ENCODE results near the gene GPX5.
"Not testable (repeated sequence)": the region's sequence is repeated elsewhere in the genome, so short reads cannot be mapped to it uniquely, and the experiment has no call there.

GPX5 gene, protein sequence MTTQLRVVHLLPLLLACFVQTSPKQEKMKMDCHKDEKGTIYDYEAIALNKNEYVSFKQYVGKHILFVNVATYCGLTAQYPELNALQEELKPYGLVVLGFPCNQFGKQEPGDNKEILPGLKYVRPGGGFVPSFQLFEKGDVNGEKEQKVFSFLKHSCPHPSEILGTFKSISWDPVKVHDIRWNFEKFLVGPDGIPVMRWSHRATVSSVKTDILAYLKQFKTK

GRCh38 chr6:28525496-28526039 lies at the start of gene GPX5:
TSS of gene GPX5 (plus strand) at chr6:28525881. CDS start at chr6:28526014, 133 bp downstream.
- DNase-seq = no peak

GRCh38 chr6:28478518-28478917 lies 47.2 kb upstream of the GPX5 start:
- no peak for DNase-seq

- DNase-seq = no peak
Observed at GRCh38 chr6:28480253-28480932, 45.3 kb upstream of the GPX5 start.

- no peak for DNase-seq
Observed at GRCh38 chr6:28485482-28485881, 40.2 kb upstream of the GPX5 start.

DNA sequence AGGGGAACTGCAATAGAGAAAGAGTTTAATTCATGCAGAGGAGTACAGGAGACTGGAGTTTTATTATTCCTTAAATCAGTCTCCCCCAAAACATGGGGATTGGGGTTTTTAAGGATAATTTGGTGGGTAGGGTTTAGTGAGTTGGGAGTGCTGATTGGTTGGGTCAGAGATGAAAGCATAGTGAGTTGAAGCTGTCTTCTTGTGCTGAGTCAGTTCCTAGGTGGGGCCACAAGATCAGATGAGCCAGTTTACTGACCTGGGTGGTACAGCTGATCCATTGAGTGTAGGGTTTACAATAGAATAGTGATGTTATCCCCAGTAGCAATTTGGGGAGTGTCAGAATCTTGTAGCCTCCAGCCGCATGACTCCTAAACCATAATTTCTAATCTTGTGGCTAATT lies 39.1 kb upstream of the GPX5 start:
- DNase-seq = no peak

DNA sequence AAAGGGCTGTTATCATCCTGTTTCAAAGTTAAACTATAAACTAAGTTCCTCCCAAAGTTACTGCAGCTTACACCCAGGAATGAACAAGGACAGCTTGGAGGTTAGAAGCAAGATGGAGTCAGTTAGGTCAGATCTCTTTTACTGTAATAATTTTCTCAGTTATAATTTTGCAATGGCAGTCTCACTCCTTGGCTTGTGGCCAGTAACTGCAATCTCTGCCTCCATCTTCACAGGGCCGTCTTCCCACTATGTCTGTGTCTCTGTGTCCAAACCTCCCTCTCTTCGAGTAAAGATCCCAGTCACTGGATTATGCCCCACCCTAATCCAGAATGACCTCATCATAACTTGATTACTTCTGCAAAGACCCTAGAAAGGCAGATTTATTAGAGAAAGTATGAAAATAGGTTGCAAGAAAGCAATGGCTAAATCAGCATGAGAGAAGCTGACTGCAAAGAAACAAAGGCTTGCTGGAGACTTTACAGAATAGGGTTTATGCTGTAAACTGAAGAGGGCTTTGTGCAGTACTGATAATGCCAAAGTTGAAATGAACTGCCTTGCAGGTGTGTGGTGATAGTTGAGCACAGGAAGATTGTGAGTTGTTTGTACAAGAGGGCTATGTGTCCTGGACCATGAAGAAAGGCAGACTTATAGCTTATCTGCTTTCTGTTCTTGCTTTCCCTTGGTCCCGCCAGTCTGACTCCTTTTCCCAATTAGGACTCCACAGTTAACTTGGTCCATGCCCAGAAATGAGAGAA lies 38.5 kb upstream of the GPX5 start:
- no peak for DNase-seq

- no peak for DNase-seq
Observed at GRCh38 chr6:28488916-28489365, 36.7 kb upstream of the GPX5 start.

GRCh38 chr6:28489366-28490204 lies 36.1 kb upstream of the GPX5 start:
- no peak for DNase-seq

- DNase-seq = no peak
Observed at GRCh38 chr6:28490205-28490890, 35.3 kb upstream of the GPX5 start.

GRCh38 chr6:28491984-28492317 lies 33.7 kb upstream of the GPX5 start:
- DNase-seq = no peak

DNA sequence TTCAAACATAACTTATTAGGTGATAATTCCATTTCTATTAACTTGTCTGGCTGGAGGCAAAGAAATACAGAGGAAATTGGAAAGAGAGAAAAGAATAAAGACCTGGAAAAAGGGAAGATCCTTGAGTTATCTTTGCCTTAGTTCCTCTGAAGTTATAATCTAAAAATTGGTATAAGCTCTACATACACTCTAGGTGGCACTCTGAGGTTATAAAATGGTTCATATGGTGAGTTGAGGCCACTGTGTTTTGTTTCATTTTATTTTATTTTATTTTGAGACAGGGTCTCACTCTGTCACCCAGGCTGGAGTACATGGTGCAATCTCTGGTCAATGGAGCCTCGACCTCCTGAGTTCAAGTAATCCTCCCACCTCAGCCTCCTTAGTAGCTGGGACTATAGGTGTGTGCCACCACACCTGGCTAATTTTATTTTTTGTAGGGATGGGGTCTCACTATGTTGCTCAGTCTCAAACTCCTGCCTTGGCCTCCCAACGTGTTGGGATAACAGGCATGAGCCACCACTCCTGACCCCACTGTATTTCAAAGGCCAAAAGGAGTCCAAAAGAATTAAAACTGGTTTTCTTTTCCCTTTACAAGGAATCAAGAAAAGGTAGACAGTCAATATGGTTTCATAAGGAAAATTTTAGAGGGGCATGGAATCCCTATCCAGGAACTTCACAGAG lies 29.4 kb upstream of the GPX5 start:
- DNase-seq = no peak

GRCh38 chr6:28497306-28497705 lies 28.4 kb upstream of the GPX5 start:
- no peak for DNase-seq

- DNase-seq = no peak
Observed at GRCh38 chr6:28497893-28498292, 27.8 kb upstream of the GPX5 start.

DNA sequence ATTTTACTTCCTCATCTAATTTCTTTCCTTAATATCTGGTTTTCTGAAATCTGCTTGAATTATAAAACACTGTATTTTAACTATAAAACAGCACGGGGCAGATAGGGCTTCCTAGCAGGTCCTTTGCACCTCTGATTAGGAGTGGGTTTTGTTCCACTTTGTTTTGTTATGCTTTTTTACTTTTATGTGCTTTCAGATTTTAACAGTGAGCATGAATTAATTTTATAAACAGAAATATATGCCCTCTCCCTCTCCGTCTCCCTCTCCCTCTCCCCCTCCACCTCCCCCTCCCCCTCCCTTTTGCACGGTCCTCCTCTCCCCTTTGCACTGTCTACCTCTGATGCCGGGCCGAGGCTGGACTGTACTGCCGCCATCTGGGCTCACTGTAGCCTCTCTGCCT lies 24.4 kb upstream of the GPX5 start:
- no peak for DNase-seq

DNA sequence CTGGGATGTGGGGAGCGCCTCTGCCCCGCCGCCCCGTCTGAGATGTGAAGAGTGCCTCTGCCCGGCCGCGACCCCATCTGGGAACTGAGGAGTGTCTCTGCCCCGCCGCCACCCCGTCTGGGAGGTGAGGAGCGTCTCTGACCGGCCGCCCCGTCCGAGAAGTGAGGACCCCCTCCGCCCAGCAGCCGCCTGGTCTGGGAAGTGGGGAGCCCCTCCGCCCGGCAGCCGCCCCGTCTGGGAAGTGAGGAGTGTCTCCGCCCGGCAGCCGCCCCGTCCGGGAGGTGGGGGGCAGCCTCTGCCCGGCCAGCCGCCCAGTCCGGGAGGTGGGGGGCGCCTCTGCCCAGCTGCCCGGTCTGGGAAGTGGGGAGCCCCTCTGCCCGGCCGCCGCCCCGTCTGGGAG lies 23.5 kb upstream of the GPX5 start:
- DNase-seq = not testable (repeated sequence)

DNA sequence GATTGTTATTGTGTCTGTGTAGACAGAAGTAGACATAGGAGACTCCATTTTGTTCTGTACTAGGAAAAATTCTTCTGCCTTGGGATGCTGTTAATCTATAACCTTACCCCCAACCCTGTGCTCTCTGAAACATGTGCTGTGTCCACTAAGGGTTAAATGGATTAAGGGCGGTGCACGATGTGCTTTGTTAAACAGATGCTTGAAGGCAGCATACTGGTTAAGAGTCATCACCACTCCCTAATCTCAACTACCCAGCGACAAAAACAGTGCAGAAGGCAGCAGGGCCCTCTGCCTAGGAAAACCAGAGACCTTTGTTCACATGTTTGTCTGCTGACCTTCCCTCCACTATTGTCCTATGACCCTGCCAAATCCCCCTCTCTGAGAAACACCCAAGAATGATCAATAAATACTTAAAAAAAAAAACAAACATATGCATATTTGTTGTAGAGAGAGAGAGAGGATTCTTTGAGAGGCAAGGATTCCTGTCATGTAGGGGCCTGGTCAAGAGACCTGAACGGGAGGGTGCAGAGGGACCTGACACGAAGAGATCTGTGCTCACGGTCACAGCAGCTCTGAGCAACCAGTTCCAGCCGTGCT lies 22.9 kb upstream of the GPX5 start:
- DNase-seq = not testable (repeated sequence)

- no peak for DNase-seq
Observed at GRCh38 chr6:28505733-28506132, 19.9 kb upstream of the GPX5 start.

GRCh38 chr6:28506807-28507475 lies 18.7 kb upstream of the GPX5 start:
- no peak for DNase-seq

- DNase-seq = no peak
Observed at GRCh38 chr6:28511628-28512300, 13.9 kb upstream of the GPX5 start.

- DNase-seq = not testable (repeated sequence)
Observed at GRCh38 chr6:28512387-28512786, 13.3 kb upstream of the GPX5 start.

Data from cerebellar nuclear complex (tissue), 1 donor.